ENCODE measurements around the gene GCH1.

Gene GCH1

DNA sequence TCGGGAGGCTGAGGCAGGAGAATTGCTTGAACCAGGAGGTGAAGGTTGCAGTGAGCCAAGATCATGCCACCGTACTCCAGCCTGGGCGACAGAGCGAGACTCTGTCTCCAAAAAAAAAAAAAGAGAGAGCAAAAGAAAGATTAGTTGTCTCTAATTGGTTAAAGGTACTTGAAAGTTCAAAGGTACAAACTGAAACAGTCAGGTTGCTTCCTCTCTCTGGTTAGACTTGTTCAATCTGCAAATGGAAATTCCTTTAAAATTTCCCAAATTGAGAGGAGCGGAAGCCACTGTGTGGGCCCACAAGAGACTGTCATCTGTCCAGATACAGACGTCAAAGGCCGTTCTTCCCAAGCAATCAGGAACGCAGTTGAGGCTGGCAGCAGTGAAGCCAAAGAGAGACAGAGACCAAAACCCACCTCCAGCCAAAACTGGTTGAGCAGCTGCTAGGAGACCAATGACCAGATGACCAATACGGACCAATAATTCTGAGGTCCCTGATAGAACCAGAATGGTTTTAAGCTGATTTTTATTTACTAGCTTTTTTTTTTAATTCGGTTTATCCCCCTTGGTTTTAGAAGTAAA is 63.6 kb downstream of the GCH1 start:
- H2BK120ac ChIP-seq (ENCODE audit: low read depth, low read length): no peak overlapping the region
- no peaks in the 10 kb centered on the region for H3K9me3 ChIP-seq (replicated peaks in 1 of 2; ENCODE audit: control insufficient read depth in 2 of 2, insufficient read depth in 1 of 2, low read depth in 1 of 2, low read length in 2 of 2)
- H3K4ac ChIP-seq (ENCODE audit: low read length): no peak overlapping the region
- no peak overlapping the region for H3K9ac ChIP-seq (ENCODE audit: low read depth, low read length, poor library complexity)
- no peak overlapping the region for H3K23ac ChIP-seq (ENCODE audit: low read depth, low read length, poor library complexity)
- H3K27ac ChIP-seq (replicated peaks; ENCODE audit: low read length): no peak overlapping the region
- H3K79me1 ChIP-seq (ENCODE audit: low read depth, low read length): no peaks in the 10 kb centered on the region
- no peak overlapping the region for H4K91ac ChIP-seq (ENCODE audit: low read depth, low read length, poor library complexity)
- no peak overlapping the region for H3K18ac ChIP-seq (ENCODE audit: low read length)
- H2BK12ac ChIP-seq (ENCODE audit: low read length): no peak overlapping the region
- no peak overlapping the region for H3K4me3 ChIP-seq (ENCODE audit: low read length in 2 of 2)
- no peak overlapping the region for H3K4me2 ChIP-seq (ENCODE audit: insufficient read depth, low read length, poor library complexity, severe bottlenecking)
- H3K27me3 ChIP-seq (ENCODE audit: control insufficient read depth in 3 of 3, insufficient read depth in 3 of 3, low read depth in 1 of 3, low read length in 3 of 3): no peaks in the 10 kb centered on the region
- no peak overlapping the region for H2BK5ac ChIP-seq (ENCODE audit: low read length)
- no peak overlapping the region for H2AFZ ChIP-seq (ENCODE audit: low read length)
- H3K36me3 ChIP-seq (replicated peaks in 1 of 2; ENCODE audit: control insufficient read depth in 2 of 2, insufficient read depth in 2 of 2, low read length in 2 of 2): no peaks in the 10 kb centered on the region
- no peak overlapping the region for H4K8ac ChIP-seq (ENCODE audit: low read depth, low read length)
- H3K14ac ChIP-seq (ENCODE audit: low read length): no peak overlapping the region
- no peak overlapping the region for H2AK5ac ChIP-seq (ENCODE audit: low read depth, low read length)
- no peak for DNase-seq (ENCODE audit: low spot score)
- H2BK15ac ChIP-seq (ENCODE audit: low read length): no peak overlapping the region
- no CpG with 5 or more reads among the region's 10 CpGs for WGBS, 2 donors (ENCODE audit: extremely low coverage in 2 of 2, insufficient read length in 2 of 2, insufficient replicate concordance in 1 of 2)
- peaks cover 0 to 2% of the 10 kb centered on the region in 2 donors for H3K4me1 ChIP-seq (ENCODE audit: control insufficient read depth in 2 of 2, insufficient read depth in 1 of 2, low read depth in 1 of 2, low read length in 2 of 2)

- Histone ChIP-seq H2BK12ac (ENCODE audit: low read length) (no peak overlapping the region), H2BK15ac (ENCODE audit: low read length) (no peak overlapping the region), H4K91ac (ENCODE audit: low read depth, low read length, poor library complexity) (no peak overlapping the region), H3K27me3 (ENCODE audit: control insufficient read depth in 3 of 3, insufficient read depth in 3 of 3, low read depth in 1 of 3, low read length in 3 of 3) (peaks cover 0 to 2% (median 0%) of the 10 kb centered on the region in 3 experiments), H3K14ac (ENCODE audit: low read length) (no peak overlapping the region), H2AK5ac (ENCODE audit: low read depth, low read length) (no peak overlapping the region), H3K9me3 (replicated peaks in 1 of 2; ENCODE audit: control insufficient read depth in 2 of 2, insufficient read depth in 1 of 2, low read depth in 1 of 2, low read length in 2 of 2) (no peaks in the 10 kb centered on the region), H3K4me3 (ENCODE audit: low read length in 2 of 2) (no peak overlapping the region), H3K4ac (ENCODE audit: low read length) (peak overlapping the region; percentile 66), H3K23ac (ENCODE audit: low read depth, low read length, poor library complexity) (no peak overlapping the region), H3K27ac (replicated peaks; ENCODE audit: low read length) (no peak overlapping the region), H3K18ac (ENCODE audit: low read length) (no peak overlapping the region), H3K4me2 (ENCODE audit: insufficient read depth, low read length, poor library complexity, severe bottlenecking) (no peak overlapping the region), H3K36me3 (replicated peaks in 1 of 2; ENCODE audit: control insufficient read depth in 2 of 2, insufficient read depth in 2 of 2, low read length in 2 of 2) (no peaks in the 10 kb centered on the region), H2AFZ (ENCODE audit: low read length) (no peak overlapping the region), H3K4me1 (ENCODE audit: control insufficient read depth in 2 of 2, insufficient read depth in 1 of 2, low read depth in 1 of 2, low read length in 2 of 2) (peaks cover 0 to 2% of the 10 kb centered on the region in 2 donors), H4K8ac (ENCODE audit: low read depth, low read length) (no peak overlapping the region), H3K9ac (ENCODE audit: low read depth, low read length, poor library complexity) (no peak overlapping the region), H2BK120ac (ENCODE audit: low read depth, low read length) (no peak overlapping the region), H3K79me1 (ENCODE audit: low read depth, low read length) (no peaks in the 10 kb centered on the region), H2BK5ac (ENCODE audit: low read length) (no peak overlapping the region)
- DNase-seq (ENCODE audit: low spot score): no peak
- no CpG with 5 or more reads among the region's 2 CpGs for WGBS, 2 donors (ENCODE audit: extremely low coverage in 2 of 2, insufficient read length in 2 of 2, insufficient replicate concordance in 1 of 2)
Observed at GRCh38 chr14:54837508-54838149, 65.0 kb downstream of the GCH1 start.

GRCh38 chr14:54836231-54836630 is 66.4 kb downstream of the GCH1 start:
- no peak overlapping the region for H4K91ac ChIP-seq (ENCODE audit: low read depth, low read length, poor library complexity)
- WGBS, 2 donors (ENCODE audit: extremely low coverage in 2 of 2, insufficient read length in 2 of 2, insufficient replicate concordance in 1 of 2): no CpG with 5 or more reads among the region's 2 CpGs

GRCh38 chr14:54834727-54835126 is 67.9 kb downstream of the GCH1 start:
- H4K8ac ChIP-seq (ENCODE audit: low read depth, low read length): no peak overlapping the region
- H3K27ac ChIP-seq (replicated peaks; ENCODE audit: low read length): no peak overlapping the region
- H4K91ac ChIP-seq (ENCODE audit: low read depth, low read length, poor library complexity): no peak overlapping the region
- H2BK120ac ChIP-seq (ENCODE audit: low read depth, low read length): no peak overlapping the region
- peaks cover 0 to 2% of the 10 kb centered on the region in 2 donors for H3K4me1 ChIP-seq (ENCODE audit: control insufficient read depth in 2 of 2, insufficient read depth in 1 of 2, low read depth in 1 of 2, low read length in 2 of 2)
- no peaks in the 10 kb centered on the region for H3K9me3 ChIP-seq (replicated peaks in 1 of 2; ENCODE audit: control insufficient read depth in 2 of 2, insufficient read depth in 1 of 2, low read depth in 1 of 2, low read length in 2 of 2)
- H3K27me3 ChIP-seq (ENCODE audit: control insufficient read depth in 3 of 3, insufficient read depth in 3 of 3, low read depth in 1 of 3, low read length in 3 of 3): peaks cover 0 to 2% (median 0%) of the 10 kb centered on the region in 3 experiments
- H2AFZ ChIP-seq (ENCODE audit: low read length): no peak overlapping the region
- no peak overlapping the region for H3K23ac ChIP-seq (ENCODE audit: low read depth, low read length, poor library complexity)
- no peak overlapping the region for H2AK5ac ChIP-seq (ENCODE audit: low read depth, low read length)
- H2BK12ac ChIP-seq (ENCODE audit: low read length): no peak overlapping the region
- no peaks in the 10 kb centered on the region for H3K36me3 ChIP-seq (replicated peaks in 1 of 2; ENCODE audit: control insufficient read depth in 2 of 2, insufficient read depth in 2 of 2, low read length in 2 of 2)
- no peak for DNase-seq (ENCODE audit: low spot score)
- WGBS, 2 donors (ENCODE audit: extremely low coverage in 2 of 2, insufficient read length in 2 of 2, insufficient replicate concordance in 1 of 2): no CpG with 5 or more reads among the region's 6 CpGs
- no peak overlapping the region for H3K9ac ChIP-seq (ENCODE audit: low read depth, low read length, poor library complexity)
- H3K4me2 ChIP-seq (ENCODE audit: insufficient read depth, low read length, poor library complexity, severe bottlenecking): no peak overlapping the region
- no peak overlapping the region for H3K18ac ChIP-seq (ENCODE audit: low read length)
- no peak overlapping the region for H3K4ac ChIP-seq (ENCODE audit: low read length)
- H3K4me3 ChIP-seq (ENCODE audit: low read length in 2 of 2): no peak overlapping the region
- no peak overlapping the region for H2BK5ac ChIP-seq (ENCODE audit: low read length)
- H2BK15ac ChIP-seq (ENCODE audit: low read length): no peak overlapping the region
- H3K14ac ChIP-seq (ENCODE audit: low read length): no peak overlapping the region
- H3K79me1 ChIP-seq (ENCODE audit: low read depth, low read length): no peaks in the 10 kb centered on the region

More at GRCh38 chr14:54836231-54836630, 66.4 kb downstream of the GCH1 start:
- Histone ChIP-seq H3K14ac (ENCODE audit: low read length) (no peak overlapping the region), H4K8ac (ENCODE audit: low read depth, low read length) (no peak overlapping the region), H2AFZ (ENCODE audit: low read length) (no peak overlapping the region), H2BK120ac (ENCODE audit: low read depth, low read length) (no peak overlapping the region), H3K79me1 (ENCODE audit: low read depth, low read length) (no peaks in the 10 kb centered on the region), H3K27me3 (ENCODE audit: control insufficient read depth in 3 of 3, insufficient read depth in 3 of 3, low read depth in 1 of 3, low read length in 3 of 3) (peaks cover 0 to 2% (median 0%) of the 10 kb centered on the region in 3 experiments), H3K9ac (ENCODE audit: low read depth, low read length, poor library complexity) (no peak overlapping the region), H3K27ac (replicated peaks; ENCODE audit: low read length) (no peak overlapping the region), H2AK5ac (ENCODE audit: low read depth, low read length) (no peak overlapping the region), H3K4me2 (ENCODE audit: insufficient read depth, low read length, poor library complexity, severe bottlenecking) (no peak overlapping the region), H3K4me3 (ENCODE audit: low read length in 2 of 2) (no peak overlapping the region), H3K36me3 (replicated peaks in 1 of 2; ENCODE audit: control insufficient read depth in 2 of 2, insufficient read depth in 2 of 2, low read length in 2 of 2) (no peaks in the 10 kb centered on the region), H3K23ac (ENCODE audit: low read depth, low read length, poor library complexity) (no peak overlapping the region), H3K18ac (ENCODE audit: low read length) (no peak overlapping the region), H2BK15ac (ENCODE audit: low read length) (no peak overlapping the region), H3K4me1 (ENCODE audit: control insufficient read depth in 2 of 2, insufficient read depth in 1 of 2, low read depth in 1 of 2, low read length in 2 of 2) (peaks cover 0 to 2% of the 10 kb centered on the region in 2 donors), H2BK12ac (ENCODE audit: low read length) (no peak overlapping the region), H3K9me3 (replicated peaks in 1 of 2; ENCODE audit: control insufficient read depth in 2 of 2, insufficient read depth in 1 of 2, low read depth in 1 of 2, low read length in 2 of 2) (no peaks in the 10 kb centered on the region), H3K4ac (ENCODE audit: low read length) (no peak overlapping the region), H2BK5ac (ENCODE audit: low read length) (no peak overlapping the region)
- DNase-seq (ENCODE audit: low spot score): no peak
